A673 (cell line): ENCODE data around the gene FAM89B. TPM values are rescaled to one million over a fixed set of nuclear protein-coding genes. Genes with fewer than 3 reads are reported as not detected.
A peak's percentile ranks its signal among the peaks of the same experiment; 100 is the strongest.

Experiments
- BruUV-seq: library from RNA; stranded (reverse); fragments of 400-500 nt; replicated peaks from 2 replicates; lab custom pipeline; 2021; lab: Mats Ljungman, UMichigan
- CTCF ChIA-PET: fragments of 300-600 bp; sonication (Branson Sonifier 250); formaldehyde crosslinking; loops from one replicate; lab custom pipeline; 2022; ENCODE audit warnings: antibody characterized with exemption; lab: Charles Lee
- POLR2A ChIA-PET: fragments of 300-600 bp; sonication (Branson Sonifier 250); formaldehyde crosslinking; loops from one replicate; lab custom pipeline; 2022; ENCODE audit warnings: antibody characterized with exemption; ENCODE audit not compliant: low non-redundant PET; lab: Charles Lee
- DNase-seq: peaks from one replicate; pipeline ENCODE4 v3.0.0-alpha.2; 2015; ENCODE audit warnings: low spot score
- H3K27ac ChIP-seq: fragments of 200-600 bp; sonication (generic); 2 replicates; pipeline ENCODE4 v1.5.1; 2016; ENCODE audit warnings: mixed run types, low read depth, mild to moderate bottlenecking, mixed read lengths, antibody characterized with exemption, low read length; ENCODE audit not compliant: poor library complexity, severe bottlenecking
- H3K27me3 ChIP-seq: fragments of 200-600 bp; sonication (generic); replicated peaks from 2 replicates; pipeline ENCODE4 v1.6.1; 2017; ENCODE audit warnings: mixed run types, low read depth, mild to moderate bottlenecking, mixed read lengths, antibody characterized with exemption, low read length; ENCODE audit not compliant: insufficient read depth, poor library complexity
- H3K36me3 ChIP-seq: fragments of 200-600 bp; sonication (generic); 2 replicates; pipeline ENCODE4 v1.6.1; 2016; ENCODE audit warnings: mixed run types, mild to moderate bottlenecking, mixed read lengths, antibody characterized with exemption, low read length; ENCODE audit not compliant: insufficient read depth, poor library complexity, severe bottlenecking
- H3K4me1 ChIP-seq: fragments of 200-600 bp; sonication (generic); 2 replicates; pipeline ENCODE4 v1.6.1; 2017; ENCODE audit warnings: mixed run types, mild to moderate bottlenecking, mixed read lengths, antibody characterized with exemption, low read length; ENCODE audit not compliant: insufficient read depth, poor library complexity, severe bottlenecking
- H3K4me3 ChIP-seq: fragments of 200-600 bp; sonication (generic); 2 replicates; pipeline ENCODE4 v1.5.1; 2016; ENCODE audit warnings: low read depth, mixed run types, mild to moderate bottlenecking, mixed read lengths, low read length; ENCODE audit not compliant: poor library complexity, severe bottlenecking
- H3K9me3 ChIP-seq: fragments of 200-600 bp; sonication (generic); 2 replicates; pipeline ENCODE4 v1.6.1; 2016; ENCODE audit warnings: mixed run types, low read depth, mild to moderate bottlenecking, mixed read lengths, antibody characterized with exemption, low read length; ENCODE audit not compliant: poor library complexity, severe bottlenecking
- CTCF ChIP-seq: fragments of 300-800, 200-600 bp; sonication (generic); conservative IDR thresholded peaks from 2 replicates; pipeline ENCODE4 v1.5.1; 2017; ENCODE audit warnings: low read depth, mild to moderate bottlenecking, antibody characterized with exemption, low read length, moderate library complexity, mixed read lengths
- EZH2 ChIP-seq: fragments of 200-600 bp; sonication (generic); IDR thresholded peaks from 2 replicates; pipeline ENCODE4 v1.6.1; 2017; ENCODE audit warnings: borderline replicate concordance, low read depth, mild to moderate bottlenecking, mixed read lengths, antibody characterized with exemption, low read length; ENCODE audit not compliant: poor library complexity, severe bottlenecking
- intact Hi-C: fragments of 100-400 bp; cut with micrococcal nuclease; formaldehyde crosslinking; loops from one replicate; pipeline ENCODE4 v1.10.0; 2022; ENCODE audit not compliant: unreplicated experiment
- total RNA-seq: library from RNA; stranded (reverse); gene quantifications from 2 replicates; pipeline ENCODE4 v1.2.3, GENCODE V29; 2021

Gene FAM89B
- total RNA-seq, 1 experiment from 2014 or later: 88.3 TPM

- intact Hi-C loops: no loop called here
- H3K27ac ChIP-seq: no peak overlapping the region
- no peak for DNase-seq
- CTCF ChIA-PET: no interaction called here
- H3K4me3 ChIP-seq: no peak overlapping the region
- peaks cover 13% of the 10 kb centered on the region for H3K4me1 ChIP-seq
- TF ChIP-seq EZH2 (no peak), CTCF (no peak)
- no peaks in the 10 kb centered on the region for H3K9me3 ChIP-seq
- peaks cover 7% of the 10 kb centered on the region for H3K36me3 ChIP-seq
- POLR2A ChIA-PET: no interaction called here
- H3K27me3 ChIP-seq: no peaks in the 10 kb centered on the region
- no TSS peak for BruUV-seq
Observed at GRCh38 chr11:65580756-65581155, 8.4 kb downstream of the FAM89B start.

GRCh38 chr11:65581928-65582327 is 9.6 kb downstream of the FAM89B start:
- no TSS peak for BruUV-seq
- no peak for TF ChIP-seq EZH2
- TF ChIP-seq CTCF: no peak
- H3K4me1 ChIP-seq: peaks cover 5% of the 10 kb centered on the region

GRCh38 chr11:65583589-65583988 is 11.3 kb downstream of the FAM89B start:
- no peaks in the 10 kb centered on the region for H3K4me1 ChIP-seq
- ChIA-PET POLR2A (no interaction called here), CTCF (no interaction called here)
- peak overlapping the region; percentile 40 for H3K27ac ChIP-seq
- BruUV-seq: no TSS peak
- no peaks in the 10 kb centered on the region for H3K9me3 ChIP-seq
- no peaks in the 10 kb centered on the region for H3K27me3 ChIP-seq
- H3K4me3 ChIP-seq: no peak overlapping the region
- DNase-seq: no peak
- TF ChIP-seq EZH2: no peak
- H3K36me3 ChIP-seq: peaks cover 7% of the 10 kb centered on the region
- intact Hi-C loops: no loop called here

More at GRCh38 chr11:65581928-65582327, 9.6 kb downstream of the FAM89B start:
- intact Hi-C loops: no loop called here
- no peak for DNase-seq
- Histone ChIP-seq H3K27ac (no peak overlapping the region), H3K9me3 (no peaks in the 10 kb centered on the region), H3K36me3 (peaks cover 7% of the 10 kb centered on the region), H3K27me3 (no peaks in the 10 kb centered on the region), H3K4me3 (no peak overlapping the region)
- POLR2A ChIA-PET: no interaction called here
- CTCF ChIA-PET: interaction anchor here (0.6 kb wide), 1 partner anchor 188 kb away, joined by 6 read pairs; no protein-coding TSS in a partner anchor

- TF ChIP-seq CTCF (no peak), EZH2 (no peak)
- no peak overlapping the region for H3K4me3 ChIP-seq
- BruUV-seq: no TSS peak
- no peak overlapping the region for H3K27ac ChIP-seq
- ChIA-PET CTCF (interaction anchor here (0.6 kb wide), 1 partner anchor 109 kb away, joined by 3 read pairs; no protein-coding TSS in a partner anchor), POLR2A (no interaction called here)
- no peak for DNase-seq
- no peaks in the 10 kb centered on the region for H3K4me1 ChIP-seq
- intact Hi-C loops: no loop called here
- H3K27me3 ChIP-seq: no peaks in the 10 kb centered on the region
- H3K9me3 ChIP-seq: no peaks in the 10 kb centered on the region
- H3K36me3 ChIP-seq: peaks cover 7% of the 10 kb centered on the region
Observed at GRCh38 chr11:65584106-65584505, 11.8 kb downstream of the FAM89B start.
